Measurements from ENCODE around the gene GJB1.

The GJB1 gene

DNA sequence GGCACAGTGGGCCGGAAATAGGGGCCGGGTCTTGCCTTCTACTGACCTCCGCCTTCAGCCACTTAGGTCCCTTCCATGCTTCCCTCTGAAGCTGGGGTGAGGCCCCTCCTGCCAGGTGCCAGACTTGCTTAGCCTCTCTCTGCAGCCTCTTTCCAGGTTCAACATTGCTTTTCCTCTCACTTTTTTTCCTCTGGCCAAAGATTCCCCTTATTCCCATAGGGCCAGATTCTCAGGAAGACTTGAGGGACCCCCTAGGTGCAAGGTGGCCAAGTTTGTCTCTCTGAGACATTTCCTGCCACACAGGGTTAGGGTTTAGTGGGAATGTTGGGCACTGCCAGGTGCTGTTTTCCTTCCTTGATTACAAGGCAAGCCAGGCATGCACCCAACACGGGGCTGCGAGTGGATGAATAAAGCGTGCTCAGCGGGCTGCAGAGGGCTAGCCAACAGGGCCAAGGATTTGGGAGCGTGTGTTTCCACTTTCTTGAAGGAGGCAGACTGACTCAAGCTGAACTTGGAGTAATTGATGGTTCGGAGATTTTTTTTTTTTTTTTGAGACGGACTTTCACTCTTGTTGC is 7.6 kb upstream of the GJB1 start:
- no peak for DNase-seq (ENCODE audit: low read depth)

DNA sequence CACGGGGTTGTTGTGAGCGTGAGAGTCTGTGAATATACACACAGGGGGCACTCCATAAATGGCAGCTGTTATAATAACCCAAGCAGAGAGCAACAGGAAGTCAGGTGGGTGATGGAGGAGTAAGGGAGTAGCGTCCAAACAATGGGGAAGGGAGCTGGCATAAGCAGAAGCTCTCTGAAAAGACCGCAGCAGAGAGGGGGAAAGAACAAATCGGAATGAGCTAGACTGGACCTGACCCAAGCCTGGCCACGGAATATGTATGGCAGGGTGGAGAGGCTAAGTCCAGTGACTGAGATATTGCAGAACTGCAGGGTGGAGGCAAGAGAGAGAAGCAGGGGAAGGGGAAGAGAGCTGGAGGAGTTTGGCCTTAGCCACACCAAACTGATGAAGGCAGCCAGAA is 6.5 kb upstream of the GJB1 start:
- DNase-seq (ENCODE audit: low read depth), result no peak

DNA sequence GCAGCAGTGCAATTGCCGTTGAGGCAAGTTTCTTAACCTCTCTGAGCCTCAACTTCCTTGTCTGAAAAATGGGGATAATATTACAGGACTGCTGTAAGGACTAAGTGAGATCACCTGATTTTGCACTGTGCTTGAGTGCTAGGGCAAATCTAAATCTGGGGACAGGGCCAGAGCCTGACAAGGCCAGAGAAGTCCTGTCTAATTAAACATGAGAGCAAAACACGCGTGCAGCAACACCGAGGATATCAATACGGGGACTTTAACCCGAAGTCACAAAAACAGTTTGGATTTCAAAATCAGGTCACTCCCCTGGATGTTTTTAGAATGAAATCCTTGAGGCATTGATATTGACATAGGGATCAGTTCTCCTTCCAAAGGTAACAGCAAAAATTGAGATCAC is 5.7 kb upstream of the GJB1 start:
- DNase-seq (ENCODE audit: low read depth), result no peak

DNA sequence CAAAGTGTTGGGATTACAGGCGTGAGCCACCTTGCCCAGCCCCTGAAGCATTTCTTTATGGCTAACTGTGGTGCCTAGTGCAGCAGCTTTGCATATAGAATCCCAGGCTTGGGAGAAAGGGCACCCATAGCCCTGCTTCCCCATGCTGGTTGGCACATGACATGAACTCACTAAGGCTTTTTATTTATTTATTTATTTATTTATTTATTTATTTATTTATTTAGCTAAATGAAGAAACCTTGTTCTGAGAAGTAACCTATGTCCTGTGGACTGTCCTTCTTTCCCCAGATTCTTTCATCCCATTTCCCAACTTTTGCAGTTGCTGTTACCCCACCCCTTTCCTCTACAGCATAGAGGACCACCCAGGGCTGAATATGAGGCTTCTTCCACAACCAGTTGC is 1.9 kb upstream of the GJB1 start:
- no peak for DNase-seq (ENCODE audit: low read depth)

DNA sequence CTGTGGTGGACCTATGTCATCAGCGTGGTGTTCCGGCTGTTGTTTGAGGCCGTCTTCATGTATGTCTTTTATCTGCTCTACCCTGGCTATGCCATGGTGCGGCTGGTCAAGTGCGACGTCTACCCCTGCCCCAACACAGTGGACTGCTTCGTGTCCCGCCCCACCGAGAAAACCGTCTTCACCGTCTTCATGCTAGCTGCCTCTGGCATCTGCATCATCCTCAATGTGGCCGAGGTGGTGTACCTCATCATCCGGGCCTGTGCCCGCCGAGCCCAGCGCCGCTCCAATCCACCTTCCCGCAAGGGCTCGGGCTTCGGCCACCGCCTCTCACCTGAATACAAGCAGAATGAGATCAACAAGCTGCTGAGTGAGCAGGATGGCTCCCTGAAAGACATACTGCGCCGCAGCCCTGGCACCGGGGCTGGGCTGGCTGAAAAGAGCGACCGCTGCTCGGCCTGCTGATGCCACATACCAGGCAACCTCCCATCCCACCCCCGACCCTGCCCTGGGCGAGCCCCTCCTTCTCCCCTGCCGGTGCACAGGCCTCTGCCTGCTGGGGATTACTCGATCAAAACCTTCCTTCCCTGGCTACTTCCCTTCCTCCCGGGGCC is 1.2 kb downstream of the GJB1 start:
- no peak for DNase-seq (ENCODE audit: low read depth)

DNA sequence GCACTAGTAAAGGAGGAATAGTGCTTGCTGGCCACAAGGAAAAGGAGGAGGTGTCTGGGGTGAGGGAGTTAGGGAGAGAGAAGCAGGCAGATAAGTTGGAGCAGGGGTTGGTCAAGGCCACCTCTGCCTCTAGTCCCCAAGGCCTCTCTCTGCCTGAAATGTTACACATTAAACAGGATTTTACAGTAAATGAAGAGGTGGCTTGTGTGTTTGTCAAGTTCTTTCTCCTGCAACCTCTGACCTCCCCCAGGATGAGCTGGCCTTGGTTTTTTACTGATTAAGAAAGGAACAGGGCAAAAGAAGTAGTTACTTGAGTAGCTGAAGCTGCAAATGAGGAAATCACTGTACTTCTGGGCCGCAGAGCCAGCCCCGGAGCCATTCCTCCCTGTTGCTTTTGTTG is 2.0 kb downstream of the GJB1 start:
- no peak for DNase-seq (ENCODE audit: low read depth)

DNA sequence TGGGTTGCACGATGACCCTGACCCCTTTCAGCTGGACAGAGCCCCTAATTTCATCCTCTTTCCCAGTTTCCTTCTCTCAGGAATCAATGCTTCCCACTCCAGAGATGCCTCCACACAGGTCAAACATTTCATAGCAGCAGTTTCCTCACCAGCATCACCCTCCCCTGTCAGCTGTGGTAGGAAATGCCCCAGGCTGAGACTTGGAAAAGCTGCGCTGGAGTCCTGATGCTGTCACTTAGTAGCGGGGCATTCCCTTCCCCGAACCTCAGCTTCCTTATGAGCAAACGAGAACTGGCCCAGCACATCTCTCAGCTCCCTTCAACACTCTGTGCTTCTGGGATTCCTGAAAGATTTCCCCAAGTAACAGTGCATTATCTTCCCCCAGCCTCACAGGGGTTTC is 2.7 kb downstream of the GJB1 start:
- no peak for DNase-seq (ENCODE audit: low read depth)

DNA sequence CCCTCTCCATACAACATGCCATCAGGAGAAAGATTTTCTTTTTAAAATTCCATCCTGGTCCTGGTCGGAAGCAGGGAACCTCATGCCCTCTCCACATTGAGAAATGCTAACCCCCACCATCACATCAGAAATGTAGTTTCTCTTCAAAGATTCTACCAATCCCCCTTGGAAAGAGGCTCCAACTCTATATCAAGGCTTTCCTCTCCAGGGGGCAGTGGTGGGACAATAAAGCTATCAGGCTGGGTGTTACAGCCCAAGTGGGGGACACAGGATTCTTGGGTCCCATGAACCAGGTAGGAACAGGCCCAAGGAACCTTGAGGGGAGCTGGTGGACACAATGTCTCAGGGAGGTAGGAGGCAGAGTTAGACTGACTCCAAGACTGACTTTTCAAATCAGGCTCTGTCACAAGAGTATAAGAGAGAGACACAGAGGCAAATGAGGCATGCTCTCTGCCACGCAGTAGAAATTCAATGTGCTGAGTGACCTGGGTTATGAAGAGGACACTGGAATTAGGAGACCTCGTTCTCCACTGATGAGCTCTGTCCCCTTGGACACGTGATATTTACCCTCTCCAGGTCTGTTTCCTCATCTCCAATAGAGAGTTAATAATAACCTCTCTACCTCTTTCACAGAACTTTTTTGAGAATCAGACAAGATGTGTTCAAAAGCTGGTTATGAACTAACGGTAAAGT is 4.5 kb downstream of the GJB1 start:
- no peak for DNase-seq (ENCODE audit: low read depth)

DNA sequence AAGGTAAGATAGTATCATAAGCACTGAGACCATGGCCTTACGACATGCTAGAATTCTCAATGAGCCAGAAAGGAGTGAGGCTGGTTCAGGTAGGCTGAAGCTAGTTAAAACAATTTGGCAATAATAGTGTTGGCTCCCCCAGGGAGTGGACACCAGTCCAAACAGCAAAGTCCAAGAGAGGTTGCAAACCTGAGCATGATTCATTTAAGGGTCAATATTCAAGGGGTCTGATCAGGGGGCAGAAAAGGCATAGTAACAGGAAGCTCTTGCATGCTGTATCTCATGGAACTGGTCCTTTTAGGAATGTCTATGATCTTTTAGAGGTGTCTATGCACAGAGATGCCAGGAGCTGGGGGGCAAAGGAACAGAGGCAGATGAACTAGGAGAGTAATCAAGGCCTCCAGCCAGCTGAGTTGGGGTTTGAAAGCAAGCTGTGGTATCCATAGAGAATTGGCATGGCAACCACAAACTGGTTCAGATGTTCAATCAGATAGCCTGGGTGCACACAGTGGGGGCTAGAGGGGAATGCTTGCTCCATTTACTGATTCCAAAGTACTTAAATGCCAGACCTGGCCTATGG is 5.1 kb downstream of the GJB1 start:
- DNase-seq (ENCODE audit: low read depth), result no peak

DNA sequence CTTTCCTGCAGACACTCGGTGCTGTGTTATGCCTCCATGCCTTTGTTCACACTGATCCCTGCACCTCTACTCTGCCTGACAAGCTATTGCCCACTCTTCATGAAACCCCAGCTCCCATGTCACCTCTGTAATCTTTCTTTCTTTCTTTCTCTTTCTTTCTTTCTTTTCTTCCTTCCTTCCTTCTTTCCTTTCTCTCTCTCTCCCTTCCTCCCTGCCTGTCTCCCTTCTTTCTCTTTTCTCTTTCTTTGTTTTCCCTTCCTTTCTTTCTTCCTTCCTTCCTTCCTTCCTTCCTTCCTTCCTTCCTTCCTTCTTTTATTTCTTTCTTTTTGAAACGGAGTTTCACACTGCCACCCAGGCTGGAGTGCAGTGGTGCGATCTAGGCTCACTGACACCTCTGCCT is 12.5 kb downstream of the GJB1 start:
- no peak for DNase-seq (ENCODE audit: low read depth)

DNA sequence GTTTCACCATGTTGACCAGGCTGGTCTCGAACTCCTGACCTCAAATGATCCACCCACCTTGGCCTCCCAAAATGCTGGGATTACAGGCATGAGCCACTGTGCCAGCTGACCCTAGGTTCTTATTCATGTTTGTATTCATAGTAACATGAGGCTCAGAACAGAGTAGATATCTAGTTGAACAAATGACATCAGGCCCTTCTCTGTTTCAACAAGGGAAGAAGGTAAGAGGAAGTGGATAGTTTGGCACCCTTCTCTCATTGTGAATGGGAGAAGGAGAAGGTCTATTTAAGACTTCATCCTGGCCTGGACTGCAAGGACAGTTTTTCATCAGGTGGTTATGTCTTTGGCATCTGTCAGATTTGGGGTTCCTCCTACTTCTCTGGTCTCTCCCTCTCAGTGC is 13.8 kb downstream of the GJB1 start:
- no peak for DNase-seq (ENCODE audit: low read depth)

DNA sequence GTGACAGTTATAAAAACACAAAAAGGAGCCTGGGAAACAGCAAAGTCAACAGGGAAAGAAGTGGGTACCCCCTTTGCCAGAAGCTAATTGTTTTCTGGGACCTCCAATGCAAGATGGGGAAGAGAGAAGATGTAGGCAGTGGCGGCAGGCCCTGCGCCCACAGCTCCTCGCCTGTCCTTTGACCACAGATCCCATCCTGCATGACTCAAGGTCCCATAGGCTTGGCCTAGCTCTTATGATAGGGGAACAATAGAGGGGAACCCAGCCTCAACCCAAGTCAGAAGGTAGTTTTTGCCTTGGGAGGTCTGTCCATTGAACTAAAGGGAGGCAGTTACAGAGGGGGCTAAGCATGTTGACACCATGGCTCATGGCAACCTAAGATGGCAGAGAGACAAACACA is 16.8 kb downstream of the GJB1 start:
- no peak for DNase-seq (ENCODE audit: low read depth)

DNA sequence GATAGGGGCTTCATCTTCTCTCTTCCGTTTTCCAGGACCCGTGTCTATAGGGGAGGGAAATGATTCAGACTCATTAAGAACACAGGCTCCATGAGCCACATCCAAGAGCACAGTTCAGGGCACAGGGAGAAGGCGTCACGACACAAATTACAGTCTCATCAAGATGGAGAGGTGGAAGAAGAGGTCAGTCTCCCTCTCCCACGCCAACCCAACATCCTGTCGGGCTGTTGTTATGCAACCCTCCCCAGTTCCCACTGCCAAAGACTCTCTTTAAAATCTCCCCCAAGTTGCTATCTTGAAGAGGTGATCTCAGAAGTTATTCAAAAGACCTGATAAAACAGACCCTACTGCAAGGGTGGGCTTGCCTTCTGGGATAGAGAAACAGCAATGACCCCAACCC is 18.3 kb downstream of the GJB1 start:
- DNase-seq (ENCODE audit: low read depth), result no peak

DNA sequence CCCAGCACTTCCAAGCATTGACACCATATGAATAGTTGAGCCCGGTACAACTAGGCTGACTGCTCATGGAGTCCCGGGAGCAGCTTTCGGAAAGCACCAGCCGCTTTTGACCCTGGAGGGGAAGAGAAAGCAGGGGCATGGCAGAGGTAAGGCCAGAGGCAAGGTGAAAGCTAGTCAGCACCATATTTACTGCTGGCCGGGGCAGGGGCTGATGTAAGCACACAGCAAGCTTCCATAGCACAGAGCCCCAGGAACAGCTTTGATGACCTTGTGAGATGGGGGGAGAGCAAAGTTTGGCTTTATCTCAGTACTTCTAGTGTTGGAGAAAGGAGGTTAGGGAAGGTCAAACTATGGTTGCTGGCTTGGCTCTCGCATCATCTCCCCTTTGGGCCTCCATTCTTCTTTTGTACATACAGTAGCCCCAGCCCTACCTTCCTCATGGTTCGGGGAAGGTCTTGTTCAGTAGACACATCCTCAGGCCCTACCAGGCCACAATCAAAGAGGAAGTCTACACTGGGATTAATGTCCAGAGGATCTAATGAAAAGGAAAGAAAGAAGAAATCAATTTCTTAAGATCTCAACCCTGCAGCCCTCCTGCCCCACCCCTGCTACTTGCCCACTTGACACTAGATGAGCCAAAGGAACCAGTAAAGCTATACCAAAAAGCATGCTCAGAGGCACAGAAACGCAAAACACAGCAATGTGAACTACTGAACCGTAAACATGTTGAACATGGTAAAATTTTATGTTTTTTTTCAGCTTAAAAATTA is 21.5 kb downstream of the GJB1 start:
- DNase-seq (ENCODE audit: low read depth), result no peak

DNA sequence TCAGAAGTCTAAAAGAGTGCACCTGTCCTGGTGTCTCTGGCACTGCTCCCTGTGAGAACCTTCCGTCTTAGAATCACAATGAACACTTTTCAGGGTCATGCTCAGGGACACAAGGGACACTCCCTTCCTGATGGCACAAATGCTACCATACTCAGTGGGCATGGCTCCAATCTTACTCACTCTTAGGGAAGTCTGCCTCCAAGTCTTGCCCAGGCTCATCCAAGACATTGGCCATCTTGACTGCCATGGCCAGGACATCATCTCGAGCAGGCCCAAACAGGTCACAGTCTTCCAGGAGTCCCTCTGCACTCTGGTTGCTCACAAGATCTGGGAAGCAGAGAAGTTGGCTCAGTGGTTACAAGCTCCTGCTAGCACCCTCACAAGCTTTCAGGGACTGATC is 22.1 kb downstream of the GJB1 start:
- no peak for DNase-seq (ENCODE audit: low read depth)

DNA sequence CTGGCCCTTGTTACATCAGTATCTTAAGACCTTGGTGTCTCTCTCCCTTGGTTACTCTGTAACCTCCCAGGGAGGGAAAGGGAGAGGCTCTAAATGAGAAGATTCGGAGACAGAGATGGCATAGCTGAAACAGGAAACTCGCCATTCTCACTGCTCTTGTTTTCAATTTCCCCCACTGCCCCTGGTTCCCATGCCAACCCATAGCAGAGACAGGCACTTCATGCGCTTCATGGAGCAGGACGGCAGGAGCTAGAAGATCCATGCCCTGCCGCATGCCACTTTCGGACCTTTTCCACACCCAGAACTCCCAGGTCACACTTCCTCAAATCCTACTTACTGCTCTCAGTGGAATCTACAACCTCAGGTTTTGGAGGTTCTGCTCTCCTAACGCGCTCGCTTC is 27.8 kb downstream of the GJB1 start:
- no peak for DNase-seq (ENCODE audit: low read depth)

DNA sequence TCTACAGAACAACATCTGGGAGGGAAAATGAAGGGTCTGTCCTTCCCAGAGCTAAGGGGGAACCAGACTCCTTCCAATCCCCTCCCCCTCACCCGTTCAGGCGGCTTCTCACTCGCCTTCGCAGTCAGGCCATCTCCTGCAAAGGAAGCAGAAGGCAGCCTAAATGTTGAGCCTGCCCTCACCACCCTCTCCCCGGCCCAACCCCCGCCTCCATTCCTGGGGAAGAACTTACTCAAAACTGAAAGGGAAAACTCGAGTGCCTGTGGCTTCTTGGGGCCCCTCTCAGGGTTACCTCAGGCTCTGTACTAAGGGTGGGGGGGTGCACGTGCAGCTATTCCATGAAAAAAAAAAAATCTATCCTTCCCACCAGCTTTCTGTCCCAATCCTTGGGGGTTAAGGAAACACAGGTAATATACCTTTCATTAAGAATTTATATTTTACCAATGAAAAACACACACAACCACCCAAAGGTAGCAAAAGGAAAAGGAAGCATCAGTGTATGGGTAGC is 28.5 kb downstream of the GJB1 start:
- no peak for DNase-seq (ENCODE audit: low read depth)

DNA sequence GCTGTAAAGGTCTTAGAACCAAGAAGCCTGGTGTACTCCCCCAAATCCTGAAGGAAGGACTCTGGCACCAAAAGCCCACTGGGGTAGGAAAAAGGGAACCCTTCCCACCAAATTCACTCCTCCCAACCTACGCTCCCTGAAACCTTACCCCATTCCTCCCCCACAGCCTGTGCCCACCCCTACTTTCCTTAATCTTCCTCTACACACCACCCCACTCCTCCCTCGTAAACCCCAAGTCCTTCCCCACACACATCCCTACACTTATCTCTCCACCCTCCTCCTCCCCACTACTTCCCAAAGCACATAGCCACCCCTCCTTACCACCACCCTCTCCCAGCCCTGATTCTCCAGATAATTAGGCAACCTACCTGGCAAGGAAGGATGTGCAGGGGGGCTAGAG is 29.2 kb downstream of the GJB1 start:
- no peak for DNase-seq (ENCODE audit: low read depth)

DNA sequence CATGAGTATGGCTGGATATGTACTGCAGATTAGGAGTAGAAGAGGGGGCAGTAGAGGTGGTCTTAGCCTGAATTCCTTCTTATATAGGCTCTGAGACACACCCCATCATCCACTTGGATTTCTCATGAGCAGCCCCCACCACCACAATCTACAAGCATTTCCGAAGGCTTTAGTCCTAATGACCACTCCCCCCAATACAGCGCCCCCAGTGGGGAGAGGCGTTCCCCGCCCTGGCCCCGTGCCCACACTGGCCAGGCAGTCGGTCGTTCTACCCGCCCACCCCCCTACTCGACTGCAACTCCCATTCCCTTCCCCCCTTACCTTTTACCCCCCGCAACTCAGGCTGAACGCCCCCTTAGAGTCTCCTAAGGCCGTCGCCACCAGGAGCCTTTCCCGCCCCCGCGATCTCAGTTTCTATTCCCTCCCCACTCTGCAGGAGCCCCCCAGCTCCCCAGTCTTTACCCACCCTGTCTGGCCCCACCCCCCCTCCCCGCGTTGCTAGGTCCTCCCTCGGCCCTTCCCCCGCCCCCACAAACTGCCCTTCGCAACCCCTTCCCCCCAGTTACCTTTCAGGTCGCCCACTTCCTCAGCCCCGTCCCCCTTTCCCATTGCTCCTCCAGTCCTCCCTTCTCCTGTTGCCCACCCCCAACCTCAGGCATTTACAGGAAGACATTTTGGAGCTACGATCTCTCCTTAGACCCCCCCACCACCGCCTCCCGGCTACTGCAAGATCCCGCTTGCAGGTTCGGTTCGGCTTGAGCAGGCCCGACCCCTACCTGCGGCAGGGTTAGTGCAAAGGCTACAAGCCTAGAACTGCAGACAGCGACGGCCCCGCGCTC is 30.4 kb downstream of the GJB1 start:
- no peak for DNase-seq (ENCODE audit: low read depth)

DNA sequence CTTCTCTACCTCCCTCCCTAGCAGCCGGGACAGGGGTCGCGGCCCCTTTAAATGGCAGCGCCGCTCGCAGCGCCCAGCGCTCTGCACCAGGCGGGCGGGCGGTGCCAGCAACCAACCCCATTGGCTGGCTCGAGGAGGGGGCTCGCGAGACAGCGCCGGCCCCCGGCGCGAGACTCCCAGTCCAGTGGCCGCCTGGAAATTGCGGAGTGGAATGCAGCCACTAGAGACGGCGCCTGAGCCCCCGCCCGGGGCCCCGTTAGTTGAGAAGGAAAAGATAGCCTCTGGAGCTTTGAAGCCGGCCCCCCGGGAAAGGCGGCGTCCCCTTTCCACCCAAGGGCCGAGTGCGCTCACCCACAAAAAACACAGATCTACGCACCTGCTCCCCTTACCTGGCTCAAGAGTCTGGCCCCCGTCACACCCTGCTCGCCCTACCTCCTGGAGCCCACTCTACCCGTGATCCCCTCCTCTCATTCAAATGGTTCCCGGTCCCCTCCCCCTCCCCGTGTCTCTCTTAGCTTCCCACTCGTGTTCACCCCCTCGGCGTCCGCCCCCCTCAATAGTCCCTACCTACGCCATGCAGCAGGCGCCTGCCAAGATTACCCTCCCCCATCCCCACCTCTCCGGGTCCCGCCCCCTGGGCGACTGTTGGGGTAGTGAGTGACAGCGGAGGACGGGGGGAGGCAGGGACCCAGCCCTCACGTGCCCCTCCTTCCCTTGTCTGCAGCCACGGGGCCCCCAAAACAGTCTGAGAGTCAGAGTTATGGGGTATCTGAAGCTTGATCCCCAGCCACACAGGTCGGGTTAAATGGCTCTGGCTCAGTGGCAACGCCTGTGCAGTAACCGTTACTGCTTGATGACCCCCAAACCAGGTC is 31.3 kb downstream of the GJB1 start, which contains the start of gene ZMYM3:
Gene ZMYM3 (minus strand): TSS at position 49 of the 872 bp plus-strand sequence. CDS start 885 bp downstream, outside the sequence.
- DNase-seq (ENCODE audit: low read depth), result peak; percentile 56

DNA sequence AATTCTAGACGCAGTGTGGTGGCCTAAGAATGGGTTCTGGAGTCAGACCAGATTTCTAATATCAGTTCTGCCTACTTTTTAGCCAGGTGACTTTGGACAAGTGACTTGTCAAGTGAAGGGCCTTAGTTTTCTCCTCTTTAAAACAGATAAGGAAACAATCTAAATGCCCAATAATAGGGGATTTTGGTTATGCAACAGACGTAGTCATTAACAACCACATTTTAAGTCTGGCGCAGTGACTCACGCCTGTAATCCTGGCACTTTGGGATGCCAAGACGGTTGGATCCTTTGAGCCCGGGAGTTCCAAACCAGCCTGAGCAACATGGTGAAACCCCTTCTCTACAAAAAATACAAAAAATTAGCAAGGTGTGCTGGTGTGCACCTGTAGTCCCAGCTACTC is 33.0 kb downstream of the GJB1 start:
- DNase-seq (ENCODE audit: low read depth), result no peak

All from stimulated activated CD4-positive, alpha-beta T cell treated with anti-CD3 and anti-CD28 coated beads, Interleukin-2, amount 100 ng/mL, for 4 hours (primary cell).